HepG2 (cell line): Measurements from ENCODE around the gene OPRL1. TPM values are rescaled to one million over a fixed set of nuclear protein-coding genes. Genes with fewer than 3 reads are reported as not detected.
A peak's percentile ranks its signal among the peaks of the same experiment; 100 is the strongest.

Experiments used
- ATF6 ChIP-seq: sonication (generic); formaldehyde crosslinking; conservative IDR thresholded peaks from 2 replicates; pipeline ENCODE4 v1.4.0; 2020; ENCODE audit warnings: missing genetic modification reagents
- BCL3 ChIP-seq: sonication (generic); formaldehyde crosslinking; IDR thresholded peaks from 2 replicates; pipeline ENCODE4 v1.5.1; 2020; ENCODE audit warnings: mild to moderate bottlenecking, missing genetic modification reagents, moderate library complexity
- BHLHE40 ChIP-seq: IDR thresholded peaks from 2 replicates; pipeline ENCODE4 v1.6.1; 2011; ENCODE audit warnings: low read length, improper control_type of control experiment
- CBX2 ChIP-seq, 2 experiments: fragments of 200-600 bp in 1 of 2; sonication (generic); formaldehyde crosslinking in 1 of 2; IDR thresholded peaks; 2 replicates each; pipeline versions ENCODE4 v1.7.0 to v1.8.1; 2018 to 2022; ENCODE audit warnings: low read depth in 2 of 2, low read length in 1 of 2, mild to moderate bottlenecking in 1 of 2, missing genetic modification reagents in 1 of 2
- CREB3 ChIP-seq: sonication (generic); formaldehyde crosslinking; IDR thresholded peaks from 2 replicates; pipeline ENCODE4 v1.5.0; 2020; ENCODE audit warnings: missing genetic modification reagents
- EEA1 ChIP-seq: sonication (generic); formaldehyde crosslinking; IDR thresholded peaks from 2 replicates; pipeline ENCODE4 v1.5.1; 2020; ENCODE audit warnings: mild to moderate bottlenecking, missing genetic modification reagents, borderline replicate concordance
- FOSL2 ChIP-seq: sonication (generic); formaldehyde crosslinking; IDR thresholded peaks from 2 replicates; pipeline ENCODE4 v1.4.0; 2020; ENCODE audit warnings: missing genetic modification reagents
- FOXP1 ChIP-seq, 2 experiments: fragments of 450-650 bp in 1 of 2; IDR thresholded peaks; 2 replicates each; pipeline ENCODE4 v1.6.1; 2017 to 2018; ENCODE audit warnings: antibody characterized with exemption in 1 of 2
- KLF9 ChIP-seq: IDR thresholded peaks from 2 replicates; pipeline ENCODE4 v1.6.1; 2016; ENCODE audit warnings: low read depth
- MAFK ChIP-seq, 2 experiments: IDR thresholded peaks in 1 of 2; conservative IDR thresholded peaks in 1 of 2; 2 replicates each; pipeline ENCODE4 v1.6.1; 2011; ENCODE audit warnings: improper control_type of control experiment in 2 of 2, low read length in 2 of 2
- NFIB ChIP-seq: sonication (generic); formaldehyde crosslinking; IDR thresholded peaks from 2 replicates; pipeline ENCODE4 v1.9.0; 2021; ENCODE audit warnings: missing genetic modification reagents, mild to moderate bottlenecking, borderline replicate concordance
- NFYB ChIP-seq: sonication (generic); formaldehyde crosslinking; IDR thresholded peaks from 2 replicates; pipeline ENCODE4 v1.4.0; 2020; ENCODE audit warnings: missing genetic modification reagents
- NFYC ChIP-seq: IDR thresholded peaks from 2 replicates; pipeline ENCODE4 v1.6.1; 2016; ENCODE audit warnings: missing genetic modification reagents, missing compliant biosample characterization
- RBM22 ChIP-seq: fragments of 200-400 bp; formaldehyde crosslinking; optimal IDR thresholded peaks from 2 replicates; pipeline ENCODE3; 2017; ENCODE audit warnings: mild to moderate bottlenecking, low read length, moderate library complexity
- REPIN1 ChIP-seq: sonication (generic); formaldehyde crosslinking; IDR thresholded peaks from 2 replicates; pipeline ENCODE4 v1.8.0; 2022; ENCODE audit warnings: missing genetic modification reagents, low read depth, mild to moderate bottlenecking, borderline replicate concordance
- RFX1 ChIP-seq: fragments of 450-650 bp; IDR thresholded peaks from 2 replicates; pipeline ENCODE4 v1.6.1; 2017
- SMC3 ChIP-seq: IDR thresholded peaks from 2 replicates; pipeline ENCODE4 v1.6.1; 2011; ENCODE audit warnings: low read length, improper control_type of control experiment
- TCF7 ChIP-seq: sonication (generic); IDR thresholded peaks from 2 replicates; pipeline ENCODE4 v1.6.1; 2016; ENCODE audit warnings: antibody characterized with exemption, low read depth
- ZBTB3 ChIP-seq: sonication (generic); formaldehyde crosslinking; IDR thresholded peaks from 2 replicates; pipeline ENCODE4 v1.4.0; 2020; ENCODE audit warnings: low read depth, mild to moderate bottlenecking, moderate library complexity, missing genetic modification reagents, borderline replicate concordance
- ZEB1 ChIP-seq: IDR thresholded peaks from 2 replicates; pipeline ENCODE4 v1.6.1; 2012; ENCODE audit warnings: mild to moderate bottlenecking, low read depth, inconsistent platforms; ENCODE audit not compliant: insufficient replicate concordance
- ZKSCAN1 ChIP-seq: fragments of 150-350 bp; IDR thresholded peaks from 2 replicates; pipeline ENCODE4 v1.6.1; 2014; ENCODE audit warnings: low read length
- ZNF12 ChIP-seq: sonication (generic); formaldehyde crosslinking; IDR thresholded peaks from 2 replicates; pipeline ENCODE4 v1.5.0; 2020; ENCODE audit warnings: missing genetic modification reagents
- ZNF446 ChIP-seq: sonication (generic); formaldehyde crosslinking; IDR thresholded peaks from 2 replicates; pipeline ENCODE4 v1.5.0; 2020; ENCODE audit warnings: mild to moderate bottlenecking, missing genetic modification reagents
- ZNF484 ChIP-seq: sonication (generic); formaldehyde crosslinking; IDR thresholded peaks from 2 replicates; pipeline ENCODE4 v1.5.1; 2020; ENCODE audit warnings: mild to moderate bottlenecking, low read depth, missing genetic modification reagents, borderline replicate concordance
- ZNF672 ChIP-seq: sonication (generic); formaldehyde crosslinking; IDR thresholded peaks from 2 replicates; pipeline ENCODE4 v1.8.1; 2022; ENCODE audit warnings: missing genetic modification reagents
- ZNF891 ChIP-seq: sonication (generic); formaldehyde crosslinking; IDR thresholded peaks from 2 replicates; pipeline ENCODE4 v1.5.0; 2020; ENCODE audit warnings: mild to moderate bottlenecking, missing genetic modification reagents
- polyA plus RNA-seq, 8 experiments: library from polyadenylated mRNA; depleted of rRNA in 3 of 8; stranded (reverse) in 7 of 8; unstranded in 1 of 8; fragments of >200 nt; fragmentation: Illumina TruSeq in 4 of 8; extraction: Trizol in 4 of 8; gene quantifications; 2 replicates each; pipeline versions ENCODE4 v1.2.1 to v1.2.3, GENCODE V29; 2011 to 2016; ENCODE audit warnings: low read depth in 4 of 8, missing spikeins in 1 of 8, mixed read lengths in 1 of 8; ENCODE audit not compliant: insufficient read depth in 1 of 8
- total RNA-seq, 5 experiments: library from RNA; depleted of rRNA; stranded (reverse); fragments of >200 nt; fragmentation: Illumina TruSeq; extraction: Trizol; gene quantifications; 2 replicates each; pipeline ENCODE4 v1.2.3, GENCODE V29; 2016; ENCODE audit warnings: low read depth in 1 of 5

Gene OPRL1
- total and polyA plus RNA-seq, 2 of the 13 experiments (the other 11 are each of a cell fraction or from before 2014, with no cell fraction given) = 0.35 to 0.71 TPM

GRCh38 chr20:64052987-64053840, 26.7 kb upstream of the OPRL1 start (continued):
- TF ChIP-seq MAFK (conservative IDR thresholded peaks at IDR 0.05 in 1 of 2, IDR thresholded peaks at IDR 0.05 in 1 of 2; ENCODE audit: low read length in 2 of 2) = no peak
- peak; percentile 43; the same call in 1 of the 2 replicates for TF ChIP-seq ZNF12 (CRISPR knock-in tag)
- no peak for TF ChIP-seq RBM22
- TF ChIP-seq NFYB = 0 out of 2 replicates have a peak, but pooled peaks have one; percentile 8
- no peak for TF ChIP-seq ZNF484 (CRISPR knock-in tag)
- TF ChIP-seq TCF7 = peak; percentile 53; the same call in 1 of the 2 replicates
- no peak for TF ChIP-seq NFIB (CRISPR knock-in tag)
- peak; percentile 96 for TF ChIP-seq ZEB1
- no peak for TF ChIP-seq CBX2 (IDR thresholded peaks at IDR 0.05; ENCODE audit: low read depth, low read length)
- no peak for TF ChIP-seq CBX2 (CRISPR knock-in tag; IDR thresholded peaks at IDR 0.05; ENCODE audit: low read depth)
- peak; percentile 34; the same call in 1 of the 2 replicates for TF ChIP-seq ZNF672 (CRISPR knock-in tag)
- no peak for TF ChIP-seq FOXP1 (IDR thresholded peaks at IDR 0.05)
- 0 out of 2 replicates have a peak, but pooled peaks have one; percentile 33 for TF ChIP-seq FOXP1 (CRISPR knock-in tag; IDR thresholded peaks at IDR 0.05)
- TF ChIP-seq EEA1 (CRISPR knock-in tag) = no peak
- TF ChIP-seq KLF9 (CRISPR knock-in tag) = no peak
- no peak for TF ChIP-seq CREB3 (CRISPR knock-in tag)
- TF ChIP-seq ATF6 (CRISPR knock-in tag) = no peak
- peak; percentile 51; the same call in 1 of the 2 replicates for TF ChIP-seq FOSL2
- 0 out of 2 replicates have a peak, but pooled peaks have one; percentile 45 for TF ChIP-seq REPIN1
- 0 out of 2 replicates have a peak, but pooled peaks have one; percentile 2 for TF ChIP-seq RFX1
- TF ChIP-seq ZKSCAN1 = no peak
- TF ChIP-seq ZNF446 (CRISPR knock-in tag) = no peak; the same call in 1 of the 2 replicates
- TF ChIP-seq ZBTB3 (CRISPR knock-in tag) = peak; percentile 58; the same call in 1 of the 2 replicates
- TF ChIP-seq NFYC (CRISPR knock-in tag) = peak; percentile 36; the same call in 1 of the 2 replicates
- no peak for TF ChIP-seq BCL3 (CRISPR knock-in tag)
- TF ChIP-seq ZNF891 (CRISPR knock-in tag) = peak; percentile 82
- TF ChIP-seq BHLHE40 = peak; percentile 34; the same call in 1 of the 2 replicates
- no peak for TF ChIP-seq SMC3
